ENCODE measurements around the gene CUL1. TPM values are rescaled to one million over a fixed set of nuclear protein-coding genes. Genes with fewer than 3 reads are reported as not detected.

The CUL1 gene
- 10 to 100 TPM; 65.6 to 66.8 TPM for total RNA-seq
- polyA plus RNA-seq, result 10 to 100 TPM; 45.3 to 65.7 TPM

GRCh38 chr7:148698397-148699023, at the start of gene CUL1:
TSS of gene CUL1 (plus strand) at chr7:148698903. CDS start at chr7:148730123, 31,220 bp downstream.
- H3K4me1 Mint-ChIP-seq, result peaks cover 41 to 59% (median 47%) of the 10 kb centered on the region in 4 donors

DNA sequence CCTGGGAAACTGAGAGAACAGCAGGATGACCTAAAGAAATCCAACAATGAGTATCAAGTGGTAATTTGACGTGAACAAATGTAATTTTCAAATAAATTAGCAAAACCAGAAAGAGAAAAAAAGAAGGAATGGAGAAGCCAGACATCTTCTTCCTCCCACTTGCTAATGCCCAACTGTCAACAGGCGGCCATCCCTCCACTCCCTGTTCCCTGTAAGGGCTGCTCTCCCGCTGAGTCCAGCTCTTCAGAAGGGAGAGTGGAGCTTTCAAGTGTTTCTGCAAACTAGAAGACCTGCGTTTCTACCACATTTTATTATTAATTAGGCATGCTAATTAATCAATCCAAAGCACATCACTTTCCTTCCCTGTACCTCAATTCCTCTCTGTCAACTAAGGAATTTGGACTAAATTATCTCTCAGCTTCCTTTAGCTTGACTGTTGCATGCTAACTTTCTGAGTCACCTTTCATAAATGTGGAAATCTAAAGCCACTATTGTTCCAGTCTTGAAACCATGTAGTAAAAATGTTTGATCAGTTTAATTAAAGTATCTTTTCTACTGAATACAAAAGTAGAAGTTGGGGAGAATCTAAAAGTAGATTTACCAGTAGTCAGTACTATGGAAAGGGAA, 48.4 kb upstream of the CUL1 start:
- intact Hi-C loops (cut with micrococcal nuclease), result no loop called here
- Mint-ChIP-seq H3K9me3 (no peaks in the 10 kb centered on the region), H3K27me3 (peaks cover 0 to 1% of the 10 kb centered on the region in 2 donors), H3K36me3 (no peaks in the 10 kb centered on the region), H3K27ac (no peak overlapping the region), H3K4me1 (no peaks in the 10 kb centered on the region), H3K4me3 (no peak overlapping the region)
- DNase-seq, result no peak
- Histone ChIP-seq H3K9me3 (ENCODE audit: control insufficient read depth in 1 of 2, low read length in 2 of 2) (no peaks in the 10 kb centered on the region), H3K27ac (ENCODE audit: low read depth, low read length) (no peak overlapping the region), H3K4me1 (ENCODE audit: insufficient read depth, low read length) (no peaks in the 10 kb centered on the region), H3K36me3 (ENCODE audit: insufficient read depth, low read length) (no peaks in the 10 kb centered on the region), H3K4me3 (ENCODE audit: low read length in 2 of 2) (no peak overlapping the region), H3K27me3 (ENCODE audit: insufficient read depth, low read length) (no peaks in the 10 kb centered on the region)
- CTCF ChIA-PET (ENCODE audit: partially characterized antibody), result no interaction called here
- POLR2A ChIA-PET (ENCODE audit: partially characterized antibody), result no interaction called here

More at GRCh38 chr7:148698397-148699023, at the start of gene CUL1:
- no peaks in the 10 kb centered on the region for H3K27me3 ChIP-seq (ENCODE audit: insufficient read depth, low read length)
- peak within 1 kb of the TSS; percentile 88 to 95 (median 91) for H3K4me3 Mint-ChIP-seq
- CTCF ChIA-PET (ENCODE audit: partially characterized antibody), result interaction anchor here (0.6 to 1.8 kb wide), 6 partner anchors 11 to 268 kb away, joined by 3 to 9 read pairs (median 5); no protein-coding TSS in a partner anchor
- H3K4me1 ChIP-seq (ENCODE audit: insufficient read depth, low read length), result peaks cover 45% of the 10 kb centered on the region
- DNase-seq, result peak; percentile 84 to 89 (median 85)
- peak within 1 kb of the TSS; percentile 91 to 96 (median 94) for H3K27ac Mint-ChIP-seq
- H3K36me3 ChIP-seq (ENCODE audit: insufficient read depth, low read length), result no peaks in the 10 kb centered on the region
- H3K27ac ChIP-seq (ENCODE audit: low read depth, low read length), result peak within 1 kb of the TSS; percentile 89
- peak within 1 kb of the TSS; percentile 67 to 89 for H3K4me3 ChIP-seq (ENCODE audit: low read length in 2 of 2)
- H3K9me3 Mint-ChIP-seq, result no peaks in the 10 kb centered on the region
- intact Hi-C loops (cut with micrococcal nuclease), result loop anchor here (1.0 to 5.0 kb wide), 6 partner anchors 39 to 284 kb away; partner anchors contain the start of gene EZH2
- no peaks in the 10 kb centered on the region for H3K27me3 Mint-ChIP-seq
- no peaks in the 10 kb centered on the region for H3K9me3 ChIP-seq (ENCODE audit: control insufficient read depth in 1 of 2, low read length in 2 of 2)
- POLR2A ChIA-PET (ENCODE audit: partially characterized antibody), result interaction anchor here (0.5 to 2.4 kb wide), 28 partner anchors 9 to 450 kb away, joined by 3 to 26 read pairs (median 6); partner anchors contain the start of genes EZH2 and ZNF398
- peaks cover 0 to 9% of the 10 kb centered on the region in 2 donors for H3K36me3 Mint-ChIP-seq

- peaks cover 0 to 1% of the 10 kb centered on the region in 2 donors for H3K27me3 Mint-ChIP-seq
- H3K27ac Mint-ChIP-seq, result no peak overlapping the region
- intact Hi-C loops (cut with micrococcal nuclease), result no loop called here
- no peaks in the 10 kb centered on the region for H3K4me1 Mint-ChIP-seq
- no peaks in the 10 kb centered on the region for H3K36me3 ChIP-seq (ENCODE audit: insufficient read depth, low read length)
- no peaks in the 10 kb centered on the region for H3K9me3 ChIP-seq (ENCODE audit: control insufficient read depth in 1 of 2, low read length in 2 of 2)
- no peak overlapping the region for H3K27ac ChIP-seq (ENCODE audit: low read depth, low read length)
- H3K4me3 Mint-ChIP-seq, result no peak overlapping the region
- H3K27me3 ChIP-seq (ENCODE audit: insufficient read depth, low read length), result no peaks in the 10 kb centered on the region
- no peak overlapping the region for H3K4me3 ChIP-seq (ENCODE audit: low read length in 2 of 2)
- ChIA-PET CTCF (ENCODE audit: partially characterized antibody) (interaction anchor here (1.0 kb wide), 1 partner anchor 28 kb away, joined by 3 read pairs; no protein-coding TSS in a partner anchor), POLR2A (ENCODE audit: partially characterized antibody) (no interaction called here)
- no peaks in the 10 kb centered on the region for H3K9me3 Mint-ChIP-seq
- H3K4me1 ChIP-seq (ENCODE audit: insufficient read depth, low read length), result no peaks in the 10 kb centered on the region
- DNase-seq, result no peak
- H3K36me3 Mint-ChIP-seq, result no peaks in the 10 kb centered on the region
Observed at GRCh38 chr7:148652773-148653172, 45.9 kb upstream of the CUL1 start.

DNA sequence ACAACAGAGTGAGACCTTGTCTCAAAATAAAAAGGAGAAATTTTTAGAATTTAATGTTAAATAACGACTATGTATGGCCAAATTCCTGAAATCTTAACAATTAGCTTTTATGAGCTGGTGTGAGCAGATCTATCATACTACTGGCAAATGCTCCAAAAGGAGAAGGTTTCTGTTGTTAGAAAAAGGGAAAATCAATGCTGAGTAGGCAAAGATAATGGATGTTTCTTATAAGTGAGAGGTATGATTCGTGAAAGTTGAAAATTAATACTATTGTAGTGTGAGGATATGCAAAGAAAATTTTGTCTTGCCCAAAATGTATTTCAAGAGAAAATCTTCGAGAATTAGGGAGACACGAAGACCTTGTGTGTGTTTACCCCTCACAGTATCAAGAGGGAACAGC, 40.8 kb upstream of the CUL1 start:
- peaks cover 0 to 1% of the 10 kb centered on the region in 2 donors for H3K27me3 Mint-ChIP-seq
- Histone ChIP-seq H3K9me3 (ENCODE audit: control insufficient read depth in 1 of 2, low read length in 2 of 2) (no peaks in the 10 kb centered on the region), H3K27ac (ENCODE audit: low read depth, low read length) (no peak overlapping the region), H3K4me1 (ENCODE audit: insufficient read depth, low read length) (no peaks in the 10 kb centered on the region), H3K36me3 (ENCODE audit: insufficient read depth, low read length) (no peaks in the 10 kb centered on the region), H3K27me3 (ENCODE audit: insufficient read depth, low read length) (no peaks in the 10 kb centered on the region), H3K4me3 (ENCODE audit: low read length in 2 of 2) (no peak overlapping the region)
- H3K4me3 Mint-ChIP-seq, result no peak overlapping the region
- no peaks in the 10 kb centered on the region for H3K36me3 Mint-ChIP-seq
- H3K9me3 Mint-ChIP-seq, result no peaks in the 10 kb centered on the region
- ChIA-PET CTCF (ENCODE audit: partially characterized antibody) (no interaction called here), POLR2A (ENCODE audit: partially characterized antibody) (no interaction called here)
- intact Hi-C loops (cut with micrococcal nuclease), result no loop called here
- no peak for DNase-seq
- no peaks in the 10 kb centered on the region for H3K4me1 Mint-ChIP-seq
- H3K27ac Mint-ChIP-seq, result no peak overlapping the region

DNA sequence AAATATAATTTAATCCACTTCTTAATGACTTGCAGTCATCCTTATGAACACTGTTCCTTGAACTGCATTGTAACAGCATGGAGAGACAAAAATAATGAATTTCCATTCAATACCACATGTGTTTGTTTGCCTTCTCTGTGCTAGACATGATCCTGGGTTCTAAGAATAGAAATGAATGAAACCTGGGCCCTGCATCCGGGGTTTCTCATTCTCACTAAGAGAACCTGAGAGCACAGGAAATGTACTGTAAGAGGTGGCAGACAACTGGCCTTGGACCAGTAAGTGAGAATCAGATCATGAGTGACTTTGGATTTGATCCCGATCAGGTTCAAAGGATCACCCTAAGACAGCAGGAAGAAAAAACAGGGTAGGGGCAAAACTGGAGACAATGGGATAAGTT, 37.2 kb upstream of the CUL1 start:
- H3K4me3 ChIP-seq (ENCODE audit: low read length in 2 of 2), result no peak overlapping the region
- no peaks in the 10 kb centered on the region for H3K9me3 Mint-ChIP-seq
- no peaks in the 10 kb centered on the region for H3K4me1 ChIP-seq (ENCODE audit: insufficient read depth, low read length)
- H3K27ac ChIP-seq (ENCODE audit: low read depth, low read length), result no peak overlapping the region
- no peak for DNase-seq
- no peaks in the 10 kb centered on the region for H3K9me3 ChIP-seq (ENCODE audit: control insufficient read depth in 1 of 2, low read length in 2 of 2)
- CTCF ChIA-PET (ENCODE audit: partially characterized antibody), result interaction anchor here (0.6 kb wide), 1 partner anchor 81 kb away, joined by 3 read pairs; no protein-coding TSS in a partner anchor
- H3K27me3 ChIP-seq (ENCODE audit: insufficient read depth, low read length), result no peaks in the 10 kb centered on the region
- no peaks in the 10 kb centered on the region for H3K36me3 Mint-ChIP-seq
- POLR2A ChIA-PET (ENCODE audit: partially characterized antibody), result no interaction called here
- intact Hi-C loops (cut with micrococcal nuclease), result no loop called here
- H3K27me3 Mint-ChIP-seq, result peaks cover 0 to 1% of the 10 kb centered on the region in 2 donors
- H3K36me3 ChIP-seq (ENCODE audit: insufficient read depth, low read length), result no peaks in the 10 kb centered on the region
- H3K4me3 Mint-ChIP-seq, result no peak overlapping the region
- H3K27ac Mint-ChIP-seq, result no peak overlapping the region
- H3K4me1 Mint-ChIP-seq, result no peaks in the 10 kb centered on the region

DNA sequence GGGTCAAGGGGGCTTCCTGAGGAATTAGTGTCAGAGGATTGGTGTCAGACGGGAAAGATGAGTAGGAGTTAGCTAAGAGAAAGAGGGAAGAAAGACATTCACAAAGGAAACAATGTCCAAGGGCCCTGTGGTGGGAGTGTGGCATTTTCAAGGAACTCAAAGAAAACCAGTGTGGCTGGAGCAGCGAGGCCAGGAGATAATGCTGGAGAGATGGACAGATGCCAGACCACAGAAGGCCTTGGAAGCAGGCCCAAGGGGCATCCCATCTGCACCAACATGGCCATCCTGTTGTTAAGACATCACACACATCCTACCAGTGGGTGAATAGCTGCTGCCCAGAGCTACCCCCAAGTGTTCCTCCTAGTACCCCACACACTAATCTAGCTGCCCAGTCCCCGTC, 36.1 kb upstream of the CUL1 start:
- H3K9me3 Mint-ChIP-seq, result no peaks in the 10 kb centered on the region
- no peak for DNase-seq
- no peaks in the 10 kb centered on the region for H3K27me3 ChIP-seq (ENCODE audit: insufficient read depth, low read length)
- no peaks in the 10 kb centered on the region for H3K36me3 ChIP-seq (ENCODE audit: insufficient read depth, low read length)
- H3K4me3 ChIP-seq (ENCODE audit: low read length in 2 of 2), result no peak overlapping the region
- H3K27me3 Mint-ChIP-seq, result peaks cover 0 to 1% of the 10 kb centered on the region in 2 donors
- H3K9me3 ChIP-seq (ENCODE audit: control insufficient read depth in 1 of 2, low read length in 2 of 2), result no peaks in the 10 kb centered on the region
- H3K4me1 Mint-ChIP-seq, result no peaks in the 10 kb centered on the region
- ChIA-PET POLR2A (ENCODE audit: partially characterized antibody) (no interaction called here), CTCF (ENCODE audit: partially characterized antibody) (no interaction called here)
- H3K4me1 ChIP-seq (ENCODE audit: insufficient read depth, low read length), result no peaks in the 10 kb centered on the region
- no peak overlapping the region for H3K27ac ChIP-seq (ENCODE audit: low read depth, low read length)
- no peak overlapping the region for H3K27ac Mint-ChIP-seq
- H3K36me3 Mint-ChIP-seq, result no peaks in the 10 kb centered on the region
- intact Hi-C loops (cut with micrococcal nuclease), result no loop called here
- H3K4me3 Mint-ChIP-seq, result no peak overlapping the region

DNA sequence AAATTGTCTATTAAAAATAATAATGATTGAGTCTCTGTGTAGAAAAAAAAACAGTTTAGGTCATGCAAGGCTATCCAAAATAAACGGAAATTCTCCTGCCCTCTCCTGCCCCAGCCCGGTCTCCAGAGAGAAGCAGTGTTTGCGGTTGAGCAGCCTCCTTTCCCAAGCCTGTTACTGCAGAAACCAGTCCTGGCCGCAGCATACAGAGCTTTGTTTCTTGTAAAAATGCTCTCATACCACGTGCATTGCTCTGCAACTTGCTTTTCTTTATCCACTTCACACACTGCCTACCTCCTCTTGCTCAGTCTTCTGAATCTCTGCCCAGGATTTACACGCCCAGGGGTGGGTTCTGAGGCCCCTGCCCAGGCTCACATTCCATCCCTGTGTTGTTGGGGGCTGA, 34.4 kb upstream of the CUL1 start:
- Mint-ChIP-seq H3K27me3 (no peaks in the 10 kb centered on the region), H3K4me3 (no peak overlapping the region), H3K9me3 (peaks cover 0 to 1% (median 0%) of the 10 kb centered on the region in 8 donors), H3K36me3 (no peaks in the 10 kb centered on the region), H3K27ac (no peak overlapping the region), H3K4me1 (no peaks in the 10 kb centered on the region)
- H3K36me3 ChIP-seq (ENCODE audit: insufficient read depth, low read length), result no peaks in the 10 kb centered on the region
- ChIA-PET CTCF (ENCODE audit: partially characterized antibody) (no interaction called here), POLR2A (ENCODE audit: partially characterized antibody) (no interaction called here)
- intact Hi-C loops (cut with micrococcal nuclease), result no loop called here
- no peaks in the 10 kb centered on the region for H3K9me3 ChIP-seq (ENCODE audit: control insufficient read depth in 1 of 2, low read length in 2 of 2)
- H3K27me3 ChIP-seq (ENCODE audit: insufficient read depth, low read length), result no peaks in the 10 kb centered on the region
- no peak overlapping the region for H3K4me3 ChIP-seq (ENCODE audit: low read length in 2 of 2)
- H3K27ac ChIP-seq (ENCODE audit: low read depth, low read length), result no peak overlapping the region
- no peak for DNase-seq
- H3K4me1 ChIP-seq (ENCODE audit: insufficient read depth, low read length), result no peaks in the 10 kb centered on the region

Data from CD4-positive, alpha-beta memory T cell (primary cell).